B cell (primary cell): ENCODE measurements around the gene IQCM. TPM values are rescaled to one million over a fixed set of nuclear protein-coding genes. Genes with fewer than 3 reads are reported as not detected.

ENCODE experiments used
- ATAC-seq: fragments of 200-7000 bp; cut with Tn5 transposase; one replicate; pipeline ENCODE4 v1.10.0; 2021; ENCODE audit warnings: low read depth, mild to moderate bottlenecking, moderate number of reproducible peaks, moderate library complexity
- CTCF ChIA-PET: fragments of 350-600 bp; sonication (Branson Sonifier 250); formaldehyde crosslinking; loops from one replicate; lab custom pipeline; 2021; ENCODE audit warnings: antibody characterized with exemption, inconsistent platforms; lab: Charles Lee
- POLR2A ChIA-PET: fragments of 350-600 bp; sonication (Branson Sonifier 250); formaldehyde crosslinking; loops from one replicate; lab custom pipeline; 2021; ENCODE audit warnings: antibody characterized with exemption; lab: Charles Lee
- DNase-seq: peaks from one replicate; pipeline ENCODE4 v3.0.0; 2013
- H2AFZ ChIP-seq: 2 replicates; pipeline ENCODE4 v1.6.1; 2012; ENCODE audit warnings: mild to moderate bottlenecking, low read depth, low read length; ENCODE audit not compliant: insufficient read depth, poor library complexity, severe bottlenecking
- H3K27ac ChIP-seq, 2 donors: 1 replicate in 1 of 2; 2 replicates in 1 of 2; pipeline ENCODE4 v1.5.1; 2012 to 2013; ENCODE audit warnings: low read length in 2 of 2, mild to moderate bottlenecking in 2 of 2, moderate library complexity in 1 of 2
- H3K27me3 ChIP-seq, 4 experiments: fragments of 200-600 bp in 1 of 4; sonication (generic) in 1 of 4; replicated peaks in 1 of 4; 1 replicate in 2 of 4; 2 replicates in 2 of 4; pipeline versions ENCODE4 v1.6.1 to v1.7.0; 2013 to 2016; ENCODE audit warnings: low read length in 3 of 4, mild to moderate bottlenecking in 2 of 4, mixed read lengths in 1 of 4, moderate library complexity in 1 of 4; ENCODE audit not compliant: insufficient read depth in 4 of 4, control insufficient read depth in 3 of 4; ENCODE audit errors: control extremely low read depth in 1 of 4
- H3K36me3 ChIP-seq, 2 experiments: replicated peaks in 1 of 2; 1 replicate in 1 of 2; 2 replicates in 1 of 2; pipeline versions ENCODE4 v1.6.1 to v1.7.1; 2013; ENCODE audit warnings: low read length in 1 of 2; ENCODE audit not compliant: insufficient read depth in 2 of 2, control insufficient read depth in 1 of 2; ENCODE audit errors: control extremely low read depth in 1 of 2, extremely low read depth in 1 of 2
- H3K4me1 ChIP-seq, 2 donors: fragments of 200-600 bp in 1 of 2; sonication (generic) in 1 of 2; 1 replicate in 1 of 2; 2 replicates in 1 of 2; pipeline versions ENCODE4 v1.5.1 to v1.6.1; 2013 to 2017; ENCODE audit warnings: low read length in 2 of 2; ENCODE audit not compliant: control insufficient read depth in 2 of 2, insufficient read depth in 2 of 2
- H3K4me2 ChIP-seq: replicated peaks from 2 replicates; pipeline ENCODE3; 2012; ENCODE audit warnings: mild to moderate bottlenecking, low read depth, low read length; ENCODE audit not compliant: poor library complexity, severe bottlenecking
- H3K4me3 ChIP-seq, 5 experiments: fragments of 200-600 bp in 1 of 5; sonication (generic) in 1 of 5; 1 replicate in 3 of 5; 2 replicates in 2 of 5; pipeline versions ENCODE4 v1.5.1 to v1.7.0; 2011 to 2016; ENCODE audit warnings: low read length in 4 of 5, mild to moderate bottlenecking in 4 of 5, low read depth in 2 of 5, control low read depth in 1 of 5, moderate library complexity in 1 of 5; ENCODE audit not compliant: insufficient read depth in 1 of 5; ENCODE audit errors: control extremely low read depth in 1 of 5, extremely low read depth in 1 of 5
- H3K79me2 ChIP-seq: fragments of 200-600 bp; sonication (generic); one replicate; pipeline ENCODE4 v1.6.0; 2016; ENCODE audit warnings: low read length; ENCODE audit not compliant: control insufficient read depth, insufficient read depth
- H3K9ac ChIP-seq: fragments of 200-600 bp; sonication (generic); 2 replicates; pipeline ENCODE4 v1.6.1; 2017; ENCODE audit warnings: mild to moderate bottlenecking, low read length, moderate library complexity
- H3K9me3 ChIP-seq, 3 donors: one replicate each; pipeline versions ENCODE4 v1.6.1 to v1.7.1; 2013; ENCODE audit warnings: low read length in 2 of 3; ENCODE audit not compliant: control insufficient read depth in 2 of 3, insufficient read depth in 1 of 3; ENCODE audit errors: control extremely low read depth in 1 of 3
- H4K20me1 ChIP-seq: 2 replicates; pipeline ENCODE4 v1.6.0; 2012; ENCODE audit warnings: mild to moderate bottlenecking, low read length; ENCODE audit not compliant: insufficient read depth, control insufficient read depth, poor library complexity, severe bottlenecking
- H3K27ac Mint-ChIP-seq: one replicate; pipeline ENCODE4 v1.8.0; 2021; ENCODE audit warnings: mixed read lengths
- H3K27me3 Mint-ChIP-seq: one replicate; pipeline ENCODE4 v1.8.0; 2021; ENCODE audit warnings: mixed read lengths
- H3K4me1 Mint-ChIP-seq: one replicate; pipeline ENCODE4 v1.8.0; 2021; ENCODE audit warnings: mixed read lengths
- H3K4me3 Mint-ChIP-seq: one replicate; pipeline ENCODE4 v1.8.0; 2021; ENCODE audit warnings: mixed read lengths
- H3K9me3 Mint-ChIP-seq: one replicate; pipeline ENCODE4 v1.8.0; 2022; ENCODE audit warnings: mixed read lengths; ENCODE audit not compliant: insufficient read depth
- CTCF ChIP-seq: fragments of 200-600 bp; IDR thresholded peaks from one replicate; pipeline ENCODE4 v1.8.0; 2022; ENCODE audit warnings: antibody characterized with exemption, mild to moderate bottlenecking
- EZH2 ChIP-seq: IDR thresholded peaks from 2 replicates; pipeline ENCODE4 v1.6.1; 2012; ENCODE audit warnings: borderline replicate concordance, low read depth, mild to moderate bottlenecking, moderate library complexity, low read length; ENCODE audit not compliant: insufficient read depth, poor library complexity, severe bottlenecking
- WGBS: methylation state at CpG from one replicate; pipeline ENCODE4 v1.1.5; 2013; ENCODE audit warnings: missing lambda C conversion rate; ENCODE audit not compliant: insufficient coverage; 5-methylcytosine and 5-hydroxymethylcytosine counted together
- intact Hi-C: fragments of 100-400 bp; cut with micrococcal nuclease; formaldehyde crosslinking; loops from one replicate; pipeline ENCODE4 v1.10.0; 2022
- polyA plus RNA-seq: library from polyadenylated mRNA; depleted of rRNA; stranded (reverse); fragments of >200 nt; gene quantifications from 2 replicates; pipeline ENCODE4 v1.2.3, GENCODE V29; 2012
- total RNA-seq, 2 donors: library from RNA; stranded (reverse); fragments of 120-200 nt in 1 of 2; gene quantifications; 1 replicate in 1 of 2; 2 replicates in 1 of 2; pipeline versions ENCODE4 v1.2.3 to v1.2.4, GENCODE V29; 2013 to 2022

IQCM gene
- total and polyA plus RNA-seq, 2 donors (not counting 1 experiment from before 2014, with no cell fraction given), result not detected

GRCh38 chr4:149716728-149717127 lies 98.9 kb downstream of the IQCM start:
- intact Hi-C loops, result no loop called here
- Histone ChIP-seq H3K36me3 (no peaks in the 10 kb centered on the region), H3K79me2 (no peaks in the 10 kb centered on the region), H2AFZ (no peak overlapping the region), H3K27me3 (no peaks in the 10 kb centered on the region), H4K20me1 (no peaks in the 10 kb centered on the region), H3K9me3 (peaks cover 0 to 17% (median 0%) of the 10 kb centered on the region in 3 donors), H3K4me1 (no peaks in the 10 kb centered on the region), H3K4me2 (no peak overlapping the region), H3K27ac (no peak overlapping the region), H3K4me3 (no peak overlapping the region), H3K9ac (no peak overlapping the region)
- H3K9me3 Mint-ChIP-seq, result peaks cover 2% of the 10 kb centered on the region
- no peak for ATAC-seq
- no CpG with 5 or more reads among the region's 1 CpG for WGBS
- H3K27me3 Mint-ChIP-seq, result no peaks in the 10 kb centered on the region
- no peak overlapping the region for H3K4me3 Mint-ChIP-seq
- H3K4me1 Mint-ChIP-seq, result no peaks in the 10 kb centered on the region
- TF ChIP-seq CTCF (no peak), EZH2 (no peak)
- ChIA-PET CTCF (no interaction called here), POLR2A (no interaction called here)
- no peak overlapping the region for H3K27ac Mint-ChIP-seq
- no peak for DNase-seq

DNA sequence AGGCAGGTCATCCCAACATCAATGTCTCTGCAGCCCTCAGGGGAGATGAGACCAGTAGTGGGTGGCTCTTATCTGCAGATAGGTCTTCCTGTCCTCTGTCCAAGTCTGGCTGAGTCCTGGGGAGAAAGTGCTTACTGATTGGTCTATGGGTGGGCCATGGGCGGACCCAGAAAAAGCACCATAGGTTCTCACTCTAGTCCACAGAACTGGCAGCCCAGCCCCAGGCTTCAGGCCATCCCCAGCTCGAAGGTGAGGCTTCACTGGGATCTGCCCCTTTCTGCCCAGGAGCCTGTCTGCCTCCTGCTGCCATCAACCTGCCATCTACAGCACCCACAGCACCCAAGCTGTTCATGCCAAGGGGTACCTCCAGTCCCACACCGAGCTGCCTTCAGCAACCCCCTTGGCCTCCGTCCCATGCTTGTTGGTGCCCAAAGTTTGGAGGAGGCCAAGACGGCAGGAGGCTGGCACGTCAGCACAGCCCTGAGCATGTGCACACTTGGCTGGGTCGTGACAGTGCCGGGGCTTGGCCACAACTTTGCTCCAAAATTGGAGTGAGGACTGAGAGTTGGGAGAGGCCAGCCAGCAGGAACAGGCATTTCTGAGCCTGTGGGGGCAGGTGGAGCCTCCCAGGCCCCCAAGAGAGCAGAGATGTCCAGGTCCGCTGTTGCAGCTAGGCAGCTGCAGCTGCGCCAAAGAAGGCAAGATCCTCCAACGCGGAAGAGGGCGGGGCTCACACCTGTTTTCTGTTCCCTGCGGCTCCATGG lies 99.6 kb downstream of the IQCM start:
- no peak overlapping the region for H3K4me3 Mint-ChIP-seq
- ATAC-seq, result no peak
- ChIA-PET POLR2A (no interaction called here), CTCF (no interaction called here)
- Histone ChIP-seq H3K4me3 (no peak overlapping the region), H3K4me2 (no peak overlapping the region), H4K20me1 (no peaks in the 10 kb centered on the region), H3K79me2 (no peaks in the 10 kb centered on the region), H3K9me3 (peaks cover 0 to 17% (median 0%) of the 10 kb centered on the region in 3 donors), H3K36me3 (no peaks in the 10 kb centered on the region), H3K27me3 (no peaks in the 10 kb centered on the region), H3K9ac (no peak overlapping the region), H3K4me1 (no peaks in the 10 kb centered on the region), H3K27ac (no peak overlapping the region), H2AFZ (no peak overlapping the region)
- no peaks in the 10 kb centered on the region for H3K27me3 Mint-ChIP-seq
- intact Hi-C loops, result no loop called here
- no peak for DNase-seq
- WGBS, result 87% methylated on average over 14 of the region's 14 CpGs
- H3K4me1 Mint-ChIP-seq, result no peaks in the 10 kb centered on the region
- H3K27ac Mint-ChIP-seq, result no peak overlapping the region
- peaks cover 2% of the 10 kb centered on the region for H3K9me3 Mint-ChIP-seq
- no peak for TF ChIP-seq CTCF
